HEK293 (cell line): ENCODE data around the gene IRS2.

ENCODE experiments used
- CTCF ChIA-PET: fragments of 350-600 bp; formaldehyde crosslinking; extraction: SDS; loops from one replicate; lab custom pipeline; 2021; ENCODE audit warnings: antibody characterized with exemption; lab: Yijun Ruan, JAX
- POLR2A ChIA-PET: fragments of 300-600 bp; formaldehyde crosslinking; extraction: SDS; loops from one replicate; lab custom pipeline; 2020; ENCODE audit warnings: antibody characterized with exemption, inconsistent platforms; lab: Yijun Ruan, JAX
- H3K27ac ChIP-seq: fragments of 200-500 bp; sonication (Bioruptor generic); 2 replicates; pipeline ENCODE4 v1.5.1; 2014; ENCODE audit warnings: low read depth, low read length, control low read depth, inconsistent platforms; ENCODE audit errors: extremely low read depth
- H3K36me3 ChIP-seq, 2 experiments: fragments of 200-500 bp in 1 of 2; sonication (Bioruptor generic) in 1 of 2; 1 replicate in 1 of 2; 2 replicates in 1 of 2; pipeline ENCODE4 v1.5.1; 2014 to 2017; ENCODE audit warnings: inconsistent platforms in 2 of 2, low read length in 2 of 2; ENCODE audit not compliant: control insufficient read depth in 2 of 2, insufficient read depth in 1 of 2
- H3K4me1 ChIP-seq: fragments of 200-500 bp; sonication (Bioruptor generic); 2 replicates; pipeline ENCODE4 v1.5.1; 2014; ENCODE audit warnings: mild to moderate bottlenecking, low read length, inconsistent platforms; ENCODE audit not compliant: control insufficient read depth, insufficient read depth
- H3K4me3 ChIP-seq: 2 replicates; pipeline ENCODE4 v1.5.1; 2011; ENCODE audit warnings: low read depth, mild to moderate bottlenecking, control low read depth, low read length, moderate library complexity
- H3K9me3 ChIP-seq: fragments of 200-500 bp; sonication (Bioruptor generic); 2 replicates; pipeline ENCODE4 v1.5.1; 2014; ENCODE audit warnings: low read depth, low read length, inconsistent platforms; ENCODE audit not compliant: control insufficient read depth, insufficient read depth
- KLF1 ChIP-seq: fragments of 450-650 bp; formaldehyde crosslinking; IDR thresholded peaks from 2 replicates; pipeline ENCODE4 v1.5.1; 2016; ENCODE audit warnings: missing biosample characterization, missing genetic modification characterization
- SCRT2 ChIP-seq: fragments of 450-650 bp; formaldehyde crosslinking; IDR thresholded peaks from 2 replicates; pipeline ENCODE4 v1.5.1; 2016; ENCODE audit warnings: missing biosample characterization, missing genetic modification characterization
- TRIM28 ChIP-seq: IDR thresholded peaks from 2 replicates; pipeline ENCODE4 v1.6.1; 2011; ENCODE audit warnings: low read length, control low read depth, borderline replicate concordance
- ZBTB21 ChIP-seq: fragments of 450-650 bp; formaldehyde crosslinking; IDR thresholded peaks from 2 replicates; pipeline ENCODE4 v1.5.1; 2017; ENCODE audit warnings: missing biosample characterization, missing genetic modification characterization
- ZBTB8A ChIP-seq: fragments of 450-650 bp; formaldehyde crosslinking; IDR thresholded peaks from 2 replicates; pipeline ENCODE4 v1.5.1; 2016; ENCODE audit warnings: missing biosample characterization, missing genetic modification characterization
- ZFP37 ChIP-seq: fragments of 450-650 bp; formaldehyde crosslinking; IDR thresholded peaks from 2 replicates; pipeline ENCODE4 v1.5.1; 2016; ENCODE audit warnings: missing biosample characterization, missing genetic modification characterization
- ZNF140 ChIP-seq: fragments of 450-650 bp; formaldehyde crosslinking; IDR thresholded peaks from 2 replicates; pipeline ENCODE4 v1.5.1; 2016; ENCODE audit warnings: missing biosample characterization, missing genetic modification characterization
- ZNF16 ChIP-seq: fragments of 450-650 bp; formaldehyde crosslinking; IDR thresholded peaks from 2 replicates; pipeline ENCODE4 v1.5.1; 2016; ENCODE audit warnings: low read depth, missing biosample characterization, missing genetic modification characterization
- ZNF19 ChIP-seq: fragments of 450-650 bp; formaldehyde crosslinking; IDR thresholded peaks from 2 replicates; pipeline ENCODE4; 2016; ENCODE audit warnings: missing biosample characterization, missing genetic modification characterization, low read depth
- ZNF2 ChIP-seq: fragments of 450-650 bp; formaldehyde crosslinking; IDR thresholded peaks from 2 replicates; pipeline ENCODE4 v1.5.1; 2016; ENCODE audit warnings: missing biosample characterization, missing genetic modification characterization
- ZNF202 ChIP-seq: fragments of 450-650 bp; formaldehyde crosslinking; IDR thresholded peaks from 2 replicates; pipeline ENCODE4 v1.5.1; 2016; ENCODE audit warnings: missing biosample characterization, missing genetic modification characterization, borderline replicate concordance
- ZNF366 ChIP-seq: fragments of 450-650 bp; formaldehyde crosslinking; conservative IDR thresholded peaks from 2 replicates; pipeline ENCODE4 v1.5.1; 2016; ENCODE audit warnings: missing biosample characterization, missing genetic modification characterization
- ZNF394 ChIP-seq: fragments of 450-650 bp; formaldehyde crosslinking; IDR thresholded peaks from 2 replicates; pipeline ENCODE4 v1.5.1; 2016; ENCODE audit warnings: missing biosample characterization, missing genetic modification characterization, mild to moderate bottlenecking, moderate library complexity, borderline replicate concordance
- ZNF398 ChIP-seq: fragments of 450-650 bp; formaldehyde crosslinking; IDR thresholded peaks from 2 replicates; pipeline ENCODE4 v1.5.1; 2017; ENCODE audit warnings: missing biosample characterization, missing genetic modification characterization
- ZNF423 ChIP-seq: fragments of 450-650 bp; formaldehyde crosslinking; IDR thresholded peaks from 2 replicates; pipeline ENCODE4 v1.5.1; 2016; ENCODE audit warnings: missing biosample characterization, missing genetic modification characterization
- ZNF426 ChIP-seq: fragments of 450-650 bp; formaldehyde crosslinking; IDR thresholded peaks from 2 replicates; pipeline ENCODE4 v1.5.1; 2017; ENCODE audit warnings: missing biosample characterization, missing genetic modification characterization, mild to moderate bottlenecking, inconsistent platforms, moderate library complexity
- ZNF621 ChIP-seq: fragments of 450-650 bp; formaldehyde crosslinking; IDR thresholded peaks from 2 replicates; pipeline ENCODE4 v1.5.1; 2017; ENCODE audit warnings: missing biosample characterization, missing genetic modification characterization
- ZNF792 ChIP-seq: fragments of 450-650 bp; formaldehyde crosslinking; IDR thresholded peaks from 2 replicates; pipeline ENCODE4 v1.5.1; 2016; ENCODE audit warnings: missing biosample characterization, missing genetic modification characterization
- ZNF830 ChIP-seq: fragments of 450-650 bp; IDR thresholded peaks from 2 replicates; pipeline ENCODE4 v1.5.0; 2018; ENCODE audit warnings: missing biosample characterization, missing genetic modification characterization, low read depth, mild to moderate bottlenecking, moderate library complexity
- ZNF843 ChIP-seq: fragments of 450-650 bp; formaldehyde crosslinking; IDR thresholded peaks from 2 replicates; pipeline ENCODE4 v1.5.1; 2016; ENCODE audit warnings: missing biosample characterization, missing genetic modification characterization
- ZSCAN30 ChIP-seq: fragments of 450-650 bp; IDR thresholded peaks from 2 replicates; pipeline ENCODE4 v1.5.1; 2018; ENCODE audit warnings: missing biosample characterization, mild to moderate bottlenecking, missing genetic modification characterization, moderate library complexity
- ZXDB ChIP-seq: fragments of 450-650 bp; formaldehyde crosslinking; IDR thresholded peaks from 2 replicates; pipeline ENCODE4 v1.5.1; 2016; ENCODE audit warnings: missing biosample characterization, missing genetic modification characterization
- TF ChIP-seq, protein P1 (sequence below): fragments of 450-650 bp; formaldehyde crosslinking; conservative IDR thresholded peaks from 2 replicates; pipeline ENCODE4 v1.5.1; 2016; ENCODE audit warnings: low read depth, missing biosample characterization, missing genetic modification characterization
- TF ChIP-seq, protein P2 (sequence below): fragments of 450-650 bp; formaldehyde crosslinking; IDR thresholded peaks from 2 replicates; pipeline ENCODE4 v1.5.1; 2016; ENCODE audit warnings: missing biosample characterization, missing genetic modification characterization
- TF ChIP-seq, protein P3 (sequence below): fragments of 450-650 bp; formaldehyde crosslinking; IDR thresholded peaks from 2 replicates; pipeline ENCODE4 v1.5.1; 2016; ENCODE audit warnings: missing biosample characterization, missing genetic modification characterization

The IRS2 gene

GRCh38 chr13:109758937-109759480 is 27.4 kb downstream of the IRS2 start:
- CTCF ChIA-PET = interaction anchor here (0.5 kb wide), 1 partner anchor 543 kb away, joined by 6 read pairs; no protein-coding TSS in a partner anchor

GRCh38 chr13:109756778-109757177 is 29.6 kb downstream of the IRS2 start:
- H3K9me3 ChIP-seq = no peaks in the 10 kb centered on the region
- H3K27ac ChIP-seq = no peak overlapping the region
- TF ChIP-seq ZXDB (tag by site-specific recombination) = no peak
- TF ChIP-seq, protein P1, sequence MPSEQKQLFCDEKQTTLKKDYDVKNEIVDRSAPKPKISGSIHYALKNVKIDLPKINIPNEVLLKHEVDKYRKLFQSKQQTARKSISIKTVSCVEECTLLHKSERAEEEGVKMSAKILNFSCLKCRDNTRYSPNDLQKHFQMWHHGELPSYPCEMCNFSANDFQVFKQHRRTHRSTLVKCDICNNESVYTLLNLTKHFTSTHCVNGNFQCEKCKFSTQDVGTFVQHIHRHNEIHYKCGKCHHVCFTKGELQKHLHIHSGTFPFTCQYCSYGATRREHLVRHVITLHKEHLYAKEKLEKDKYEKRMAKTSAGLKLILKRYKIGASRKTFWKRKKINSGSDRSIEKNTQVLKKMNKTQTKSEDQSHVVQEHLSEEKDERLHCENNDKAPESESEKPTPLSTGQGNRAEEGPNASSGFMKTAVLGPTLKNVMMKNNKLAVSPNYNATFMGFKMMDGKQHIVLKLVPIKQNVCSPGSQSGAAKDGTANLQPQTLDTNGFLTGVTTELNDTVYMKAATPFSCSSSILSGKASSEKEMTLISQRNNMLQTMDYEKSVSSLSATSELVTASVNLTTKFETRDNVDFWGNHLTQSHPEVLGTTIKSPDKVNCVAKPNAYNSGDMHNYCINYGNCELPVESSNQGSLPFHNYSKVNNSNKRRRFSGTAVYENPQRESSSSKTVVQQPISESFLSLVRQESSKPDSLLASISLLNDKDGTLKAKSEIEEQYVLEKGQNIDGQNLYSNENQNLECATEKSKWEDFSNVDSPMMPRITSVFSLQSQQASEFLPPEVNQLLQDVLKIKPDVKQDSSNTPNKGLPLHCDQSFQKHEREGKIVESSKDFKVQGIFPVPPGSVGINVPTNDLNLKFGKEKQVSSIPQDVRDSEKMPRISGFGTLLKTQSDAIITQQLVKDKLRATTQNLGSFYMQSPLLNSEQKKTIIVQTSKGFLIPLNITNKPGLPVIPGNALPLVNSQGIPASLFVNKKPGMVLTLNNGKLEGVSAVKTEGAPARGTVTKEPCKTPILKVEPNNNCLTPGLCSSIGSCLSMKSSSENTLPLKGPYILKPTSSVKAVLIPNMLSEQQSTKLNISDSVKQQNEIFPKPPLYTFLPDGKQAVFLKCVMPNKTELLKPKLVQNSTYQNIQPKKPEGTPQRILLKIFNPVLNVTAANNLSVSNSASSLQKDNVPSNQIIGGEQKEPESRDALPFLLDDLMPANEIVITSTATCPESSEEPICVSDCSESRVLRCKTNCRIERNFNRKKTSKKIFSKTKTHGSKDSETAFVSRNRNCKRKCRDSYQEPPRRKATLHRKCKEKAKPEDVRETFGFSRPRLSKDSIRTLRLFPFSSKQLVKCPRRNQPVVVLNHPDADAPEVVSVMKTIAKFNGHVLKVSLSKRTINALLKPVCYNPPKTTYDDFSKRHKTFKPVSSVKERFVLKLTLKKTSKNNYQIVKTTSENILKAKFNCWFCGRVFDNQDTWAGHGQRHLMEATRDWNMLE (tag by site-specific recombination) = no peak
- no peak for TF ChIP-seq ZBTB8A (tag by site-specific recombination)
- no peak for TF ChIP-seq KLF1 (tag by site-specific recombination)
- TF ChIP-seq ZNF366 (tag by site-specific recombination) = no peak
- no peak for TF ChIP-seq ZNF398 (tag by site-specific recombination)
- TF ChIP-seq ZNF830 = no peak
- TF ChIP-seq ZNF19 (tag by site-specific recombination) = no peak
- TF ChIP-seq ZNF140 (tag by site-specific recombination) = no peak
- no peak for TF ChIP-seq SCRT2
- no peak for TF ChIP-seq ZFP37 (tag by site-specific recombination)
- POLR2A ChIA-PET = no interaction called here
- CTCF ChIA-PET = no interaction called here
- H3K4me3 ChIP-seq = no peak overlapping the region
- H3K36me3 ChIP-seq = peaks cover 0 to 51% of the 10 kb centered on the region in 2 experiments; a peak in 2 of 3 replicates
- no peaks in the 10 kb centered on the region for H3K4me1 ChIP-seq

More at GRCh38 chr13:109758937-109759480, 27.4 kb downstream of the IRS2 start:
- Histone ChIP-seq H3K36me3 (peaks cover 0 to 38% of the 10 kb centered on the region in 2 experiments; a peak in 2 of 3 replicates), H3K27ac (no peak overlapping the region), H3K4me3 (no peak overlapping the region), H3K4me1 (0 out of 2 replicates have a peak, but pooled peaks cover 2% of the 10 kb centered on the region), H3K9me3 (no peaks in the 10 kb centered on the region)
- POLR2A ChIA-PET = no interaction called here
- TF ChIP-seq, protein P2, sequence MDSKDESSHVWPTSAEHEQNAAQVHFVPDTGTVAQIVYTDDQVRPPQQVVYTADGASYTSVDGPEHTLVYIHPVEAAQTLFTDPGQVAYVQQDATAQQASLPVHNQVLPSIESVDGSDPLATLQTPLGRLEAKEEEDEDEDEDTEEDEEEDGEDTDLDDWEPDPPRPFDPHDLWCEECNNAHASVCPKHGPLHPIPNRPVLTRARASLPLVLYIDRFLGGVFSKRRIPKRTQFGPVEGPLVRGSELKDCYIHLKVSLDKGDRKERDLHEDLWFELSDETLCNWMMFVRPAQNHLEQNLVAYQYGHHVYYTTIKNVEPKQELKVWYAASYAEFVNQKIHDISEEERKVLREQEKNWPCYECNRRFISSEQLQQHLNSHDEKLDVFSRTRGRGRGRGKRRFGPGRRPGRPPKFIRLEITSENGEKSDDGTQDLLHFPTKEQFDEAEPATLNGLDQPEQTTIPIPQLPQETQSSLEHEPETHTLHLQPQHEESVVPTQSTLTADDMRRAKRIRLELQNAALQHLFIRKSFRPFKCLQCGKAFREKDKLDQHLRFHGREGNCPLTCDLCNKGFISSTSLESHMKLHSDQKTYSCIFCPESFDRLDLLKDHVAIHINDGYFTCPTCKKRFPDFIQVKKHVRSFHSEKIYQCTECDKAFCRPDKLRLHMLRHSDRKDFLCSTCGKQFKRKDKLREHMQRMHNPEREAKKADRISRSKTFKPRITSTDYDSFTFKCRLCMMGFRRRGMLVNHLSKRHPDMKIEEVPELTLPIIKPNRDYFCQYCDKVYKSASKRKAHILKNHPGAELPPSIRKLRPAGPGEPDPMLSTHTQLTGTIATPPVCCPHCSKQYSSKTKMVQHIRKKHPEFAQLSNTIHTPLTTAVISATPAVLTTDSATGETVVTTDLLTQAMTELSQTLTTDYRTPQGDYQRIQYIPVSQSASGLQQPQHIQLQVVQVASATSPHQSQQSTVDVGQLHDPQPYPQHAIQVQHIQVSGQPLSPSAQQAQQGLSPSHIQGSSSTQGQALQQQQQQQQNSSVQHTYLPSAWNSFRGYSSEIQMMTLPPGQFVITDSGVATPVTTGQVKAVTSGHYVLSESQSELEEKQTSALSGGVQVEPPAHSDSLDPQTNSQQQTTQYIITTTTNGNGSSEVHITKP (tag by site-specific recombination) = no peak
- TF ChIP-seq ZNF202 (tag by site-specific recombination) (no peak), TRIM28 (no peak), ZNF2 (no peak), ZNF140 (tag by site-specific recombination) (no peak), ZNF843 (tag by site-specific recombination) (no peak), ZNF621 (tag by site-specific recombination) (no peak), ZNF394 (tag by site-specific recombination) (no peak), ZSCAN30 (tag by site-specific recombination) (no peak), ZNF423 (no peak), ZNF792 (tag by site-specific recombination) (no peak), ZNF426 (tag by site-specific recombination) (no peak), KLF1 (tag by site-specific recombination) (no peak), ZNF830 (no peak), ZBTB21 (no peak), ZNF16 (tag by site-specific recombination) (no peak)
- TF ChIP-seq, protein P3, sequence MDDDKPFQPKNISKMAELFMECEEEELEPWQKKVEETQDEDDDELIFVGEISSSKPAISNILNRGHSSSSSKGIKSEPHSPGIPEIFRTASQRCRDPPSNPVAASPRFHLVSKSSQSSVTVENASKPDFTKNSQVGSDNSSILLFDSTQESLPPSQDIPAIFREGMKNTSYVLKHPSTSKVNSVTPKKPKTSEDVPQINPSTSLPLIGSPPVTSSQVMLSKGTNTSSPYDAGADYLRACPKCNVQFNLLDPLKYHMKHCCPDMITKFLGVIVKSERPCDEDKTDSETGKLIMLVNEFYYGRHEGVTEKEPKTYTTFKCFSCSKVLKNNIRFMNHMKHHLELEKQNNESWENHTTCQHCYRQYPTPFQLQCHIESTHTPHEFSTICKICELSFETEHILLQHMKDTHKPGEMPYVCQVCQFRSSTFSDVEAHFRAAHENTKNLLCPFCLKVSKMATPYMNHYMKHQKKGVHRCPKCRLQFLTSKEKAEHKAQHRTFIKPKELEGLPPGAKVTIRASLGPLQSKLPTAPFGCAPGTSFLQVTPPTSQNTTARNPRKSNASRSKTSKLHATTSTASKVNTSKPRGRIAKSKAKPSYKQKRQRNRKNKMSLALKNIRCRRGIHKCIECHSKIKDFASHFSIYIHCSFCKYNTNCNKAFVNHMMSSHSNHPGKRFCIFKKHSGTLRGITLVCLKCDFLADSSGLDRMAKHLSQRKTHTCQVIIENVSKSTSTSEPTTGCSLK (tag by site-specific recombination) = no peak
